ENCODE data around the gene ZNF441. TPM values are rescaled to one million over a fixed set of nuclear protein-coding genes. Genes with fewer than 3 reads are reported as not detected.

The ZNF441 gene
- total RNA-seq, 1 experiment from 2014 or later: 3.4 TPM

- no peak overlapping the region for H3K27ac Mint-ChIP-seq (ENCODE audit: low read depth, unreplicated experiment)
- peak; percentile 57 for DNase-seq (ENCODE audit: unreplicated experiment)
- BruUV-seq (replicated peaks): no TSS peak
- TF ChIP-seq CTCF (IDR thresholded peaks at IDR 0.05; ENCODE audit: unreplicated experiment): peak; percentile 68
- CTCF ChIA-PET: interaction anchor here (0.5 to 2.5 kb wide), 21 partner anchors 8 to 815 kb away, joined by 3 to 25 read pairs (median 4); partner anchors contain the start of genes ZNF20, ZNF440 and ZNF700
- POLR2A ChIA-PET: interaction anchor here (0.6 to 1.2 kb wide), 7 partner anchors 11 to 674 kb away, joined by 3 to 8 read pairs (median 3); partner anchors contain the start of genes ZNF20 and ZNF441
- H3K36me3 Mint-ChIP-seq (ENCODE audit: insufficient read depth, unreplicated experiment): peaks cover 4% of the 10 kb centered on the region
- H3K4me1 Mint-ChIP-seq (ENCODE audit: insufficient read depth, unreplicated experiment): no peaks in the 10 kb centered on the region
- H3K4me3 Mint-ChIP-seq (ENCODE audit: unreplicated experiment): no peak overlapping the region
- intact Hi-C loops (cut with micrococcal nuclease): loop anchor here (1.0 kb wide), 1 partner anchor 192 kb away; no protein-coding TSS in a partner anchor
- H3K27me3 Mint-ChIP-seq (ENCODE audit: insufficient read depth, unreplicated experiment): no peaks in the 10 kb centered on the region
- peaks cover 13% of the 10 kb centered on the region for H3K9me3 Mint-ChIP-seq (ENCODE audit: unreplicated experiment)
These were observed 30.7 kb downstream of the ZNF441 start for GRCh38 chr19:11797491-11797890.

GRCh38 chr19:11798391-11799330 is 31.9 kb downstream of the ZNF441 start, which contains the start of gene ZNF491:
Gene ZNF491, plus strand, starts transcription at chr19:11798523. Its CDS starts 7,431 bp downstream, at chr19:11805954.
- CTCF ChIA-PET: interaction anchor here (0.6 to 2.5 kb wide), 13 partner anchors 9 to 258 kb away, joined by 3 to 25 read pairs (median 5); partner anchors contain the start of genes ZNF440 and ZNF700
- Mint-ChIP-seq H3K9me3 (ENCODE audit: unreplicated experiment) (peaks cover 5% of the 10 kb centered on the region), H3K4me3 (ENCODE audit: unreplicated experiment) (no peak within 1 kb of the TSS), H3K27me3 (ENCODE audit: insufficient read depth, unreplicated experiment) (no peaks in the 10 kb centered on the region), H3K4me1 (ENCODE audit: insufficient read depth, unreplicated experiment) (no peaks in the 10 kb centered on the region), H3K36me3 (ENCODE audit: insufficient read depth, unreplicated experiment) (peaks cover 4% of the 10 kb centered on the region), H3K27ac (ENCODE audit: low read depth, unreplicated experiment) (no peak within 1 kb of the TSS)
- no peak for DNase-seq (ENCODE audit: unreplicated experiment)
- POLR2A ChIA-PET: interaction anchor here (0.6 to 1.0 kb wide), 3 partner anchors 15 to 358 kb away, joined by 3 read pairs; partner anchors contain the start of gene ZNF625
- no TSS peak for BruUV-seq (replicated peaks)
- intact Hi-C loops (cut with micrococcal nuclease): no loop called here
- TF ChIP-seq CTCF (IDR thresholded peaks at IDR 0.05; ENCODE audit: unreplicated experiment): no peak

- ChIA-PET CTCF (interaction anchor here (0.8 to 3.7 kb wide), 2 partner anchors 9 to 147 kb away, joined by 3 to 18 read pairs; partner anchors contain the start of gene ZNF491), POLR2A (no interaction called here)
- Mint-ChIP-seq H3K36me3 (ENCODE audit: insufficient read depth, unreplicated experiment) (no peaks in the 10 kb centered on the region), H3K9me3 (ENCODE audit: unreplicated experiment) (peaks cover 13% of the 10 kb centered on the region), H3K4me1 (ENCODE audit: insufficient read depth, unreplicated experiment) (no peaks in the 10 kb centered on the region), H3K4me3 (ENCODE audit: unreplicated experiment) (no peak overlapping the region), H3K27me3 (ENCODE audit: insufficient read depth, unreplicated experiment) (no peaks in the 10 kb centered on the region), H3K27ac (ENCODE audit: low read depth, unreplicated experiment) (no peak overlapping the region)
- intact Hi-C loops (cut with micrococcal nuclease): no loop called here
- BruUV-seq (replicated peaks): no TSS peak
- DNase-seq (ENCODE audit: unreplicated experiment): no peak
- TF ChIP-seq CTCF (IDR thresholded peaks at IDR 0.05; ENCODE audit: unreplicated experiment): no peak
These were observed 39.7 kb downstream of the ZNF441 start for GRCh38 chr19:11806354-11807098.

GRCh38 chr19:11807099-11807380 is 40.2 kb downstream of the ZNF441 start:
- H3K36me3 Mint-ChIP-seq (ENCODE audit: insufficient read depth, unreplicated experiment): no peaks in the 10 kb centered on the region
- H3K27me3 Mint-ChIP-seq (ENCODE audit: insufficient read depth, unreplicated experiment): no peaks in the 10 kb centered on the region
- intact Hi-C loops (cut with micrococcal nuclease): no loop called here
- no peak for TF ChIP-seq CTCF (IDR thresholded peaks at IDR 0.05; ENCODE audit: unreplicated experiment)
- no peak overlapping the region for H3K4me3 Mint-ChIP-seq (ENCODE audit: unreplicated experiment)
- H3K27ac Mint-ChIP-seq (ENCODE audit: low read depth, unreplicated experiment): no peak overlapping the region
- H3K4me1 Mint-ChIP-seq (ENCODE audit: insufficient read depth, unreplicated experiment): no peaks in the 10 kb centered on the region
- no TSS peak for BruUV-seq (replicated peaks)
- peaks cover 13% of the 10 kb centered on the region for H3K9me3 Mint-ChIP-seq (ENCODE audit: unreplicated experiment)
- ChIA-PET POLR2A (no interaction called here), CTCF (interaction anchor here (0.8 to 3.7 kb wide), 2 partner anchors 9 to 147 kb away, joined by 3 to 18 read pairs; partner anchors contain the start of gene ZNF491)
- no peak for DNase-seq (ENCODE audit: unreplicated experiment)
